HG03520 (cell line): ENCODE results near the gene QPCTL.
"Not testable (repeated sequence)": the region's sequence is repeated elsewhere in the genome, so short reads cannot be mapped to it uniquely, and the experiment has no call there.

Experiments
- ATAC-seq: cut with Tn5 transposase; IDR thresholded peaks from one replicate; pipeline ENCODE4 v1.9.1; 2021; ENCODE audit warnings: mild to moderate bottlenecking, moderate library complexity; ENCODE audit not compliant: unreplicated experiment

Gene QPCTL

DNA sequence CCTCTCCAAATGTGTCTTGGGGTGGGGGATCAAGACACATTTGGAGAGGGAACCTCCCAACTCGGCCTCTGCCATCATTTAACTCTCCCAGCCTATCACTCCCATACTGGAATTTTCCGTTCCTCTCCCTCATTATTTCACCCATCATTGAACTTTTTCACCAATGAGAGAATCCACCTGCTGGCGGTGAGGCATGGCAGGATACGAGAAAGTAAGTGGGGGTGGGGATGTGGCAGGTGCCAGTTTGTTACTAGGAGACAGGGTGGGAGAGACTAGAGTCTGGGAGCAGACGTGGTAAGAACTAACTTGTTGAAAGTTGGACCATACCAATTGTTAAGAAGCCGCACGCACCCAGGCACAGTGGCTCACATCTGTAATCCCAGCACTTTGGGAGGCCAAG is 17.5 kb upstream of the QPCTL start:
- ATAC-seq, result no peak

- ATAC-seq, result no peak
Measured at GRCh38 chr19:45676851-45677263, 15.6 kb upstream of the QPCTL start.

GRCh38 chr19:45677351-45678230 is 14.9 kb upstream of the QPCTL start:
- no peak for ATAC-seq

DNA sequence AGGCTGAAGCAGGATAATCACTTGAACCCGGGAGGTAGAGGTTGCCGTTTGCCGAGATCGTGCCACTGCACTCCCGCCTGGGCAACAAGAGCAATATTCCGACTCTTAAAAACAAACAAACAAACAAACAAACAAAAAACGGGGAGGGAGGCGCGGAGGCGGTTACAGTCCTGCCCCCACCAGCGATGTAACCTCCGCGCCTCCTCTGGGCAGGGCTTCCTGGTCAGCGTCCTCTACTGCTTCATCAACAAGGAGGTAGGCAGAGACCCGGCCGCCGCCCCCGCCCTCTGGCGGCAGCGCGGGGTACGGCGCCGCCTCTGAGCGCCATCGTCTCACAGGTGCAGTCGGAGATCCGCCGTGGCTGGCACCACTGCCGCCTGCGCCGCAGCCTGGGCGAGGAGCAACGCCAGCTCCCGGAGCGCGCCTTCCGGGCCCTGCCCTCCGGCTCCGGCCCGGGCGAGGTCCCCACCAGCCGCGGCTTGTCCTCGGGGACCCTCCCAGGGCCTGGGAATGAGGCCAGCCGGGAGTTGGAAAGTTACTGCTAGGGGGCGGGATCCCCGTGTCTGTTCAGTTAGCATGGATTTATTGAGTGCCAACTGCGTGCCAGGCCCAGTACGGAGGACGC is 11.0 kb upstream of the QPCTL start:
- ATAC-seq, result no peak

DNA sequence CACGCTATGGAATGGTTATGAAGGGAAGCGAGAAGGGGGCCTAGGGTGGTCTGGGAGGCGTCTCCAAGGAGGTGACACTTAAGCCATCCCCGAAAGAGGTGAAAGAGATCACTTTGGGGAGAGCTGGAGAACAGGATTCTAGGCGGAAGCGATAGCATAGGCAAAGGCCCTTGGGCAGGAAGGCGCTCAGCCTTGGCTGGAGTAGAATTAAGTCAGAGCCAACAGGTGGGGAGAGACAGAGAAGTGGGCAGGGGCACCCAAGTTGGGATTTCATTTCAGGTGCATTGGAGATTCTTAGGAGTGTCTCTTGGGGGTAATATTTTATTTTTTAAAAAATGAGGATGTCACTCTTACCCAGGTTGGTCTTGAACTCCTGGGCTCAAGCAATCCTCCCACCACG is 10.3 kb upstream of the QPCTL start:
- no peak for ATAC-seq

GRCh38 chr19:45682908-45683307 is 9.6 kb upstream of the QPCTL start:
- ATAC-seq, result no peak

DNA sequence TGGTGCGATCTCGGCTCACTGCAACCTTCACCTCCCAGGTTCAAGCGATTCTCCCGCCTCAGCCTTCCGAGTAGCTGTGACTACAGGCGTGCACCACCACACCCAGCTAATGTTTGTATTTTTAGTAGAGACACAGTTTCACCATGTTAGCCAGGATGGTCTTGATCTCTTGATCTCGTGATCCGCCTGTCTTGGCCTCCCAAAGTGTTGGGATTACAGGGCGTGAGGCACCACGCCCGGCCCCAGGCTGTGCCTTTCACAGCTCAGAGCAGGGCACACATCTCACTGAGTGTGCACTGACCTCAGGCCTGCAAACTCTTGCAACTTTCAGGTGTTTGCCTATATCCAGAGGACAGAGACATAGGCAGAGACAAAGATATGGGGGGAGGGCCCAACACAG is 7.4 kb upstream of the QPCTL start:
- not testable (repeated sequence) for ATAC-seq

- no peak for ATAC-seq
Measured at GRCh38 chr19:45687599-45687998, 4.9 kb upstream of the QPCTL start.

- peak; percentile 45 for ATAC-seq
Measured at GRCh38 chr19:45691516-45692186, 815 bp upstream of the QPCTL start, which contains the start of gene SNRPD2. Gene SNRPD2 (minus strand): TSS chr19:45691953. CDS start chr19:45691888, 65 bp downstream.

DNA sequence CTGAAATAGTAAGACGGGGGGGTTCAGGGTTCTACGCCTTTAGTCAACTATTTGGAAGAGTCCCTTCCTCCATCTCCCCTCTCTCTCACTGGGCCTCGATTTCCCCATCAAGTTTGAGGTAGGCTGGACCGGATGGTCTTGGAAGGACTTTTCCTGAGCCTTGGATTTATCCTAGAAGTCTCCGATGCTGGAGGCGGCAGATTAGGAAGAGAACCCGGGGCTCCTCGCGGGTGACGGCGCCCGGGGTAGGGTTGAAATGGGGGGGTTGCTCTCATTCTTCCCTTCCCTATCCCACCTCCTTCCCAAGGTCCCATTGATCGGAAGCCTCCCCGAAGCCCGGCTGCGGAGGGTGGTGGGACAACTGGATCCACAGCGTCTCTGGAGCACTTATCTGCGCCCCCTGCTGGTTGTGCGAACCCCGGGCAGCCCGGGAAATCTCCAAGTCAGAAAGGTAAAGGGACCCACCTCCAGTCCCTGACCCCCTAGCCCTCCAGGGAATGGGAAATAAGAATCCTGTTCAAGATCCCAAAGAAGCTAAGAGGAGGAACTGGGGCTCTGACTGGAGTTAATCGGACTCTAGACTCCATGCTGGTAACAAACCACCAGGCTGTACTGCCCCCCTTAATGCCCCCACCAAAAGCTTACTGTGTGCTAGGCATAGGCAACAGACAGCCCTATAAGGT is 781 bp downstream of the QPCTL start:
- ATAC-seq, result no peak

GRCh38 chr19:45701676-45702075 is 9.2 kb downstream of the QPCTL start:
- ATAC-seq, result no peak

- ATAC-seq, result no peak
Measured at GRCh38 chr19:45705115-45705514, 12.6 kb downstream of the QPCTL start.

DNA sequence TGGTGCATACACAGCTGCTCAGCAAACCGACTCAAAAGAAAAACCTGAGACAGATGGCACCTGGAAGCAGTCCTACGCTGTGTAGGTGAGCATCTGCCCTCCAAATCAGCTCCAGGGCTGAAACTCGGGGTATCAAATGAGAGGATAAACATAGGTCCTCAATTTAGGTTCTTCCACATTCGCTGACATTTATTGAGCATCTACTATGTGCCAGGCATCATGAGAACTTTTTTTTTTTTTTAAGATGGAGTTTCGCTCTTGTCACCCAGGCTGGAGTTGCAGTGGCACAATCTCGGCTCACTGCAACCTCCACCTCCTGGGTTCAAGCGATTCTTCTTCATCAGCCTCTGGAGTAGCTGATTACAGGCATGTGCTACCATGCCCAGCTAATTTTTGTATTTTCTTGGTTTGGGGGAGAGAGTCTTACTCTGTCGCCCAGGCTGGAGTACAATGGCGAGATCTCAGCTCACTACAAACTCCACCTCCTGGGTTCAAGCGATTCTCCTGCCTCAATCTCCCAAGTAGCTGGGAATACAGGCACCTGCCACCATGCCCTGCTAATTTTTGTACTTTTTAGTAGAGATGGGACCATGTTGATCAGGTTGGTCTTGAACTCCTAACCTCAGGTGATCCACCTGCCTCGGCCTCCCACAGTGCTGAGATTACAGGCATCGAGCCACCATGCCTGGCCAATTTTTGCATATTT is 13.4 kb downstream of the QPCTL start:
- ATAC-seq, result no peak

DNA sequence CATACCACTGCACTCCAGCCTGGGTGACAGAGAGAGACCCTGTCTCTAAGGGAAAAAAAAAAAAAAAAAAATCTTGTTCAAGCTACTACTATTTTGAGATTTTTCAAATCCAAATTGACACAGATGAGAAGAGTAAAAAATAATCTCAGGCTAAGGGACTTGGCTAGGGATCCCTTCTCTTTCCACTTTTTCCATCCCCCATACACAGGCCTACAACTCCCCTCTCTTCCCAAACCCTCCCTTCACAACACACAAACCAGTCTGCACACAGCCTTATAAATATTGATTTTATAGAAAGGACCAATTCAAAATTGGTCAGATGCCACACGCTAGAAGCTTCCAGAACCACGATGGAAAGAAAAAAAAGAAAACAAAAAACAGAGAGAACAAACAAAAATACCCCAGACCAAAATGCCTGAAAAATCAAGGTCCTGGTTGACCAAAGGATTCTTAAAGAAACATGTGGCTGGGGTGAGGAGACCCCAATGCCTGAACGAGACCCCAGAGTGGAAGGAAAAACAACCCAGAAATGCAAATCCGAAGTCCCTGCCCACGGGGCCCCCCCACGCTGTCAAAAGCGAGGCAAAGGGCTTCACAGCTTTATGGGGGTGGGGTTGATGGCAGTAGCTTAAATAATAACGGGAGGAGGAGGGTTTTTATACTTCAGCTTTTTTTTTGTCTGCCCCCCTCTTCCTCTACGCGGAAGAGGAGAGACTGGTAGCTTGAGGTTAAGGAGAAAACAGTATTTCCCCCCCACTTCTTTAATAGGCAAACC is 18.1 kb downstream of the QPCTL start:
- ATAC-seq, result no peak

DNA sequence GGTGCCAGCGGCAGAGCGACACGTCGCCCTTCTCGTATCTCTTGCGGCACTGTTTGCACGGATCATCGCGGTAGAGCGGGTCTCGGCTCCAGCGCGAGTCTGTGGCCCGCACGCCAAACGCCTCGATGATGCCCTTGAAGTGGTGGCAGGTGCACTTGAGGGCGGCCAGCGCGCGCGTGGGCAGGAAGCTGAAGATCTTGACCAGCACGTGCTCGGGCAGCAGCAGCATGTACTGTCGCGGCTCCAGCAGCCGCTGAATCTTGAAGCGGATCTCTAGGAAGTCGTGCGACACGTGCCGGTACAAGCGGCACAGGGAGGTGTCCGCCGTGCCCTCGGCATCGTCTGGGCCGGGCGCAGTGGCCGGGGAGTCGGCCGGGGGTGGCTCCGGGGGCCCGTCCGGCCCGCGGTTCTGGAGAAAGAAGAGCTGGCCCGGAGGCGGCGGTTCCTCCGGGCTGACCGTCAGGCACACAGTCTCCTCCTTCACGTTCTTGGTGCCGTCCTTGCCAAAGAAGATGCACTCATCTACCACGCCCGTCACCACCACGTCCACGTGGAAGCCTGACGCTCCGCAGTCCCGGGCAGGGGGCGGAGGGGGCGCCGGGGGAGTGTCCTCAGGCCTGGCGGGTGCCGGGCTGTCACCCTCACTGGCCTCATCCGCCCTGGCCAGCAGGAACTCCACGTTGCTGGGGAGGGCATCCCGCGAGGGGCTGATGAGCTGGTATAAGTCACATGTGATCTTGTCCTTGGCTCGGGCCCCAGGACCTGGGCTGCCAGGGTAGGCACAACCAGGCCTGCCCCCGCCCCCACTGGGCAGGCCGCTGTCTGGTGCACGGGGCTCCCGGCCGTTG is 19.6 kb downstream of the QPCTL start:
- ATAC-seq, result no peak

DNA sequence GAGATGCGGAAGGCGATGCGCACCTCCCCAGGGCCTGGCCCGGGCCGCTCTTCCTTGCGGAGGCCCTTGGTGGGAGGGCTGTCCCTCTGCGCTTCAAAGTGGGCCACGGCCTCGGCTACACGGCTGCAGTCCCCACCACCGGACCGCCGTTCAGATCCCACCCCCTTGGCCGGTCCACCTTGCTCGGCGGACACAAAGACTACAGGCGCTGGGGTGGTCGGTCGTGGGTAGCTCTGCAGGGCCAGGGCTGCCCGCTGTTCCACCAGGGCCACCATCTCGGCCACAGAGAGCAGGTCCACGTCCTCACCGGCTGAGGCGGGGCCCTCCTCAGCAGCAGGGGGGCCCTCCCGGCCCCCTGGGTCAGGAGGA is 20.2 kb downstream of the QPCTL start:
- no peak for ATAC-seq

DNA sequence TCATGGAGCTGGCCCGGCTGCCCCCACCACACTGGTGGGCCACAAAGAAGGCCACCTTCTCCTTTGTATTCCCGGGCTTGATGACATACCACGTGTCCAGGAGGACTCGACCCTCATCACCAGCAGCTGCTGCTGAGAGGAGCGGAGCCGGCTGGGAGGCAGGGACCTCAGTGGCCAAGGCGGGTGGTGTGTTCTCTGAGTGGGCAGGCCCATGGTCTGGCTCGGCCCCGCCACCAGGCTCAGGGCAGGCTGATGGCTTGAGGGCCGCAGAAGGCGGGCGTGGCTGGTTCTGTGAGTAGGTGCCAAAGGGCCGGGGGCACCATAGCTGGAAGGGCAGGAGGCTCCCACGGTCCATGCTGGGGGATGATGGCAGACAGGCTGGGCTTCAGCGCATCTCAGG is 20.7 kb downstream of the QPCTL start:
- ATAC-seq, result no peak

DNA sequence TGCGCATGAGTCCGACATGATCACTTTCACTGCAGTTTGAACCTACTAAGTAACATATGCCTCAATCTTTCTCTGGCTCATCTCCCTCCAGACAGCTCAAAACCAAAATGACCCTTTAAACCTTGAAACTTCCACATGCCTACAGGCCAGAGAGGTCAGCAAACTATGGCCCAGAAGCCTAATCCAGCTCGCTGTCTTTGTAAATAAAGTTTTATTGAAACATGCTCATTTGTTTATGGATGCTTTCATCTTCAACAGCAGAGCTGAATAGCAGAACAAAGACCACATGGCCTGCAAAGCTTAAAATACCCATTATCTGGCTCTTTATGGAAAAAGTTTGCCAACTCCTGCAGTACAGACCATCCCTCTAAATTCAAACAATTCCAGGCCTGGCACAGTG is 22.7 kb downstream of the QPCTL start:
- no peak for ATAC-seq
